K562 (cell line): ENCODE measurements around the gene EIF5A2. TPM values are rescaled to one million over a fixed set of nuclear protein-coding genes. Genes with fewer than 3 reads are reported as not detected.

Experiments
- ATAC-seq: fragments of 200-7000 bp; cut with Tn5 transposase; 3 replicates; pipeline ENCODE4 v1.9.1; 2020; ENCODE audit warnings: moderate library complexity
- BruUV-seq: library from RNA; stranded (reverse); fragments of 400-500 nt; replicated peaks from 2 replicates; lab custom pipeline; 2021; lab: Mats Ljungman, UMichigan
- CTCF ChIA-PET: fragments of 300-600 bp; formaldehyde crosslinking; extraction: SDS; loops from one replicate; lab custom pipeline; 2021; ENCODE audit warnings: low intra/inter-chr PET ratio; lab: Yijun Ruan, JAX
- POLR2A ChIA-PET: fragments of 300-600, 350-650 bp; sonication (Branson Sonifier 250); formaldehyde crosslinking; extraction: SDS; loops from one replicate; lab custom pipeline; 2021; ENCODE audit warnings: antibody characterized with exemption, inconsistent platforms; lab: Yijun Ruan, JAX
- DNase-seq, 4 experiments: peaks; one replicate each; pipeline versions ENCODE4 v3.0.0 to v3.0.0-alpha.2; 2011 to 2018; ENCODE audit warnings: low spot score in 3 of 4, mixed read lengths in 3 of 4; ENCODE audit errors: extremely low read depth in 1 of 4
- FAIRE-seq: peaks from 2 replicates; lab custom pipeline; 2011; peaks lifted over from hg19 to GRCh38; lab: Jason Lieb, UNC
- H2AFZ ChIP-seq: 2 replicates; pipeline ENCODE4 v1.6.0; 2011; ENCODE audit warnings: low read depth, low read length, control low read depth, inconsistent platforms
- H3K27ac ChIP-seq: fragments of 200-600 bp; 3 replicates; pipeline ENCODE4 v1.8.0; 2011; ENCODE audit warnings: low read depth, mild to moderate bottlenecking, control low read depth, inconsistent platforms, low read length, moderate library complexity, mixed read lengths; ENCODE audit errors: extremely low read depth
- H3K27me3 ChIP-seq, 2 experiments: fragments of 300-600 bp in 1 of 2; 2 replicates in 1 of 2; 3 replicates in 1 of 2; pipeline versions ENCODE4 v1.6.0 to v1.8.0; 2011; ENCODE audit warnings: inconsistent platforms in 2 of 2, low read length in 2 of 2, mild to moderate bottlenecking in 1 of 2, mixed read lengths in 1 of 2, moderate library complexity in 1 of 2; ENCODE audit not compliant: control insufficient read depth in 2 of 2, insufficient read depth in 2 of 2
- H3K36me3 ChIP-seq: fragments of 300-600 bp; 3 replicates; pipeline ENCODE4 v1.8.0; 2011; ENCODE audit warnings: mild to moderate bottlenecking, low read length, inconsistent platforms; ENCODE audit not compliant: control insufficient read depth, insufficient read depth
- H3K4me1 ChIP-seq, 2 experiments: fragments of 200-600 bp in 1 of 2; replicated peaks in 1 of 2; 2 replicates in 1 of 2; 3 replicates in 1 of 2; pipeline versions ENCODE4 v1.5.1 to v1.8.0; 2011; ENCODE audit warnings: inconsistent platforms in 2 of 2, low read length in 2 of 2, mild to moderate bottlenecking in 1 of 2, mixed read lengths in 1 of 2, moderate library complexity in 1 of 2; ENCODE audit not compliant: control insufficient read depth in 2 of 2, insufficient read depth in 2 of 2
- H3K4me2 ChIP-seq: 2 replicates; pipeline ENCODE4 v1.6.1; 2011; ENCODE audit warnings: low read length, control low read depth, inconsistent platforms, mixed read lengths; ENCODE audit not compliant: insufficient read depth
- H3K4me3 ChIP-seq: fragments of 200-600 bp; sonication (generic), shearing (Covaris generic); 2 replicates; pipeline ENCODE4 v1.5.1; 2016; ENCODE audit warnings: control low read depth, inconsistent platforms
- H3K79me2 ChIP-seq: fragments of 200-600 bp; 3 replicates; pipeline ENCODE4 v1.8.0; 2011; ENCODE audit warnings: low read length, inconsistent platforms; ENCODE audit not compliant: control insufficient read depth, insufficient read depth
- H3K9ac ChIP-seq, 2 experiments: 2 replicates each; pipeline versions ENCODE4 v1.6.0 to v1.6.1; 2011; ENCODE audit warnings: low read depth in 2 of 2, low read length in 2 of 2, control low read depth in 1 of 2, inconsistent platforms in 1 of 2, mild to moderate bottlenecking in 1 of 2, mixed read lengths in 1 of 2; ENCODE audit not compliant: insufficient read depth in 1 of 2
- H3K9me1 ChIP-seq: one replicate; pipeline ENCODE4 v1.6.0; 2011; ENCODE audit warnings: inconsistent platforms, mild to moderate bottlenecking, low read length, moderate library complexity; ENCODE audit not compliant: control insufficient read depth, insufficient read depth
- H3K9me3 ChIP-seq: replicated peaks from 2 replicates; pipeline ENCODE4 v1.5.1; 2011; ENCODE audit warnings: low read depth, low read length, inconsistent platforms; ENCODE audit not compliant: control insufficient read depth, insufficient read depth
- H4K20me1 ChIP-seq: replicated peaks from 2 replicates; pipeline ENCODE4 v1.6.1; 2011; ENCODE audit warnings: low read length, inconsistent platforms, mixed read lengths; ENCODE audit not compliant: control insufficient read depth, insufficient read depth
- ASH1L ChIP-seq: fragments of 450-650 bp; IDR thresholded peaks from 2 replicates; pipeline ENCODE4 v1.6.1; 2018; ENCODE audit warnings: borderline replicate concordance, mild to moderate bottlenecking, low read depth; ENCODE audit not compliant: partially characterized antibody
- BCOR ChIP-seq: fragments of 450-650 bp; IDR thresholded peaks from 2 replicates; pipeline ENCODE4 v1.6.1; 2016
- BHLHE40 ChIP-seq: IDR thresholded peaks from 2 replicates; pipeline ENCODE4 v1.6.1; 2011; ENCODE audit warnings: low read length, improper control_type of control experiment
- BRD9 ChIP-seq: fragments of 450-650 bp; IDR thresholded peaks from 2 replicates; pipeline ENCODE4 v1.6.1; 2018; ENCODE audit warnings: low read depth; ENCODE audit not compliant: partially characterized antibody
- C11orf30 ChIP-seq: fragments of 450-650 bp; IDR thresholded peaks from 2 replicates; pipeline ENCODE4 v1.6.1; 2016; ENCODE audit warnings: low read depth, mild to moderate bottlenecking
- CC2D1A ChIP-seq: fragments of 450-650 bp; IDR thresholded peaks from 2 replicates; pipeline ENCODE4 v1.6.1; 2017; ENCODE audit warnings: mild to moderate bottlenecking
- EP300 ChIP-seq: IDR thresholded peaks from 2 replicates; pipeline ENCODE4 v1.6.1; 2012; ENCODE audit warnings: low read length, improper control_type of control experiment
- FOXK2 ChIP-seq, 2 experiments: fragments of 450-650 bp; IDR thresholded peaks in 1 of 2; conservative IDR thresholded peaks in 1 of 2; 2 replicates each; pipeline ENCODE4 v1.6.1; 2016; ENCODE audit warnings: low read depth in 2 of 2, mild to moderate bottlenecking in 1 of 2
- HDGF ChIP-seq: fragments of 450-650 bp; IDR thresholded peaks from 2 replicates; pipeline ENCODE4 v1.6.1; 2016
- KAT7 ChIP-seq: sonication (generic); formaldehyde crosslinking; IDR thresholded peaks from 2 replicates; pipeline ENCODE4 v1.8.0; 2022; ENCODE audit warnings: missing genetic modification reagents, mild to moderate bottlenecking, borderline replicate concordance
- LARP7 ChIP-seq: fragments of 450-650 bp; IDR thresholded peaks from 2 replicates; pipeline ENCODE4 v1.6.1; 2016
- NFIX ChIP-seq: fragments of 250-450 bp; sonication (Bioruptor Pico); IDR thresholded peaks from 2 replicates; pipeline ENCODE4 v1.4.0; 2020; ENCODE audit warnings: low read depth, mild to moderate bottlenecking, moderate library complexity
- NFXL1 ChIP-seq: fragments of 450-650 bp; formaldehyde crosslinking; IDR thresholded peaks from 2 replicates; pipeline ENCODE4 v1.4.0; 2021; ENCODE audit warnings: mild to moderate bottlenecking
- NR2C1 ChIP-seq, 2 experiments: fragments of 450-650 bp; IDR thresholded peaks; 2 replicates each; pipeline ENCODE4 v1.6.1; 2017; ENCODE audit warnings: mild to moderate bottlenecking in 2 of 2, antibody characterized with exemption in 1 of 2, inconsistent platforms in 1 of 2, missing compliant biosample characterization in 1 of 2, missing genetic modification characterization in 1 of 2
- POLR2B ChIP-seq: fragments of 450-650 bp; IDR thresholded peaks from 2 replicates; pipeline ENCODE4 v1.6.1; 2018; ENCODE audit warnings: low read depth; ENCODE audit not compliant: partially characterized antibody
- RAD51 ChIP-seq: fragments of 450-650 bp; IDR thresholded peaks from 2 replicates; pipeline ENCODE4 v1.7.1; 2016; ENCODE audit warnings: low read depth, mild to moderate bottlenecking, borderline replicate concordance
- RBFOX2 ChIP-seq: fragments of 200-400 bp; formaldehyde crosslinking; IDR thresholded peaks from 2 replicates; pipeline ENCODE4 v1.6.1; 2017; ENCODE audit warnings: low read depth, mild to moderate bottlenecking, low read length, moderate library complexity
- SMARCA4 ChIP-seq: fragments of 450-650 bp; IDR thresholded peaks from 2 replicates; pipeline ENCODE4 v1.6.1; 2016
- ZFP1 ChIP-seq: fragments of 450-650 bp; formaldehyde crosslinking; IDR thresholded peaks from 2 replicates; pipeline ENCODE4 v1.4.0; 2020; ENCODE audit warnings: mild to moderate bottlenecking, mixed read lengths
- ZNF316 ChIP-seq: fragments of 450-650 bp; IDR thresholded peaks from 2 replicates; pipeline ENCODE4 v1.6.1; 2016
- ZNF77 ChIP-seq: fragments of 250-450 bp; sonication (Bioruptor Pico); IDR thresholded peaks from 2 replicates; pipeline ENCODE4 v1.5.0; 2020
- WGBS: fragments of 100-300 bp; shearing (Covaris generic); methylation state at CpG from one replicate; pipeline ENCODE4 v1.1.6; 2016; ENCODE audit warnings: low coverage, mixed read lengths; ENCODE audit not compliant: insufficient coverage; ENCODE audit errors: missing lambda C conversion rate; 5-methylcytosine and 5-hydroxymethylcytosine counted together
- in situ Hi-C: fragments of 300-500 bp; cut with MboI; formaldehyde crosslinking; loops from 4 replicates; pipeline ENCODE4 v1.15.0; 2018; ENCODE audit warnings: inconsistent platforms, mixed read lengths
- intact Hi-C: fragments of 100-400 bp; cut with micrococcal nuclease; formaldehyde crosslinking; loops from 2 replicates; pipeline ENCODE4 v1.14.2; 2022
- polyA plus RNA-seq, 8 experiments: library from polyadenylated mRNA; depleted of rRNA in 4 of 8; stranded (reverse) in 5 of 8; unstranded in 3 of 8; fragments of >200 nt; fragmentation: Nextera tagmentation in 2 of 8; fragmentation: Illumina TruSeq in 1 of 8; extraction: Ambion mirVana in 2 of 8; extraction: Trizol in 1 of 8; gene quantifications; 2 replicates each; pipeline versions ENCODE4 v1.2.1 to v1.2.3, GENCODE V29; 2011 to 2014; ENCODE audit warnings: inconsistent platforms in 1 of 8, missing spikeins in 1 of 8
- total RNA-seq, 7 experiments: library from RNA; depleted of rRNA in 6 of 7; stranded (reverse); fragments of >200 nt in 6 of 7; fragmentation: Illumina TruSeq in 2 of 7; extraction: Trizol in 2 of 7; gene quantifications; 2 replicates each; pipeline versions ENCODE4 v1.2.1 to v1.2.3, GENCODE V29; 2011 to 2021; ENCODE audit warnings: low replicate concordance in 1 of 7
- TF ChIP-seq, protein P1 (sequence below): fragments of 450-650 bp; formaldehyde crosslinking; IDR thresholded peaks from 2 replicates; pipeline ENCODE4 v1.4.0; 2020; ENCODE audit warnings: mild to moderate bottlenecking, mixed read lengths
- TF ChIP-seq, protein P2 (sequence below): sonication (generic); formaldehyde crosslinking; IDR thresholded peaks from 2 replicates; pipeline ENCODE4 v1.5.0; 2020; ENCODE audit warnings: missing genetic modification reagents

The EIF5A2 gene
- total and polyA plus RNA-seq, 9 of the 15 experiments (the other 6 are each of a cell fraction or from before 2014, with no cell fraction given): 3.9 to 18.3 (median 15.9) TPM

DNA sequence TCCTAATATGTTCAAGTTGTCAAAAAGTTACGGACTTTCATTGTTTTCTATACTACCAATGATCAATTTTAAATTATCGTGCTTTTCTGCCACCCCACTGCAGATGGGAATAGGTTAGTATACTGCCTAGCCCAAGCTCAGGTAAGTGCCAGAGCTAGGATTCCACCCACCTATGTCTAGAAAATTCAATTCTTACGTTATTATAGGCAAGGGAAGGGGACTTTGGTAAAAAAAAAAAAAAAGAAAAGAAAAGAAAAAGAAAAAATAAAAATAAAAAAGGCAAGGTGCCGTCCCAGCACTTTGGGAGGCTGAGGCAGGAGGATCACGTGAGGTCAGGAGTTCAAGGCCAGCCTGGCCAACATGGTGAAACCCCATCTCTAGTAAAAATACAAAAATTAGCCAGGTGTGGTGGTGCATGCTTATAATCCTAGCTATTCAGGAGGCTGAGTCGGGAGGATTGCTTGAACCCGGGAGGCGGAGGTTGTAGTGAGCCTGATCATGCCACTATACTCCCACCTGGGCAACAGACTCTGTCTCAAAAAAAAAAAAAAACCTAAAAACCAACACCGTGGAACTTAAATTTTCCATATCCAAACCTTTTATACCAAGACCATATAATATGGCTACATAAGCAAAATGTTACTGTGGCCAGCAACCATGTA lies 39.7 kb downstream of the EIF5A2 start:
- in situ Hi-C loops (no loop called here), intact Hi-C loops (loop anchor here (10.0 kb wide), 1 partner anchor 86 kb away; no protein-coding TSS in a partner anchor)
- H3K27ac ChIP-seq: peak overlapping the region; percentile 96
- H4K20me1 ChIP-seq: peaks cover 9% of the 10 kb centered on the region
- peaks cover 3 to 14% of the 10 kb centered on the region in 2 experiments; a peak in 3 of 5 replicates for H3K4me1 ChIP-seq
- peaks cover 37% of the 10 kb centered on the region for H3K36me3 ChIP-seq
- H3K4me3 ChIP-seq: peak overlapping the region; percentile 66
- DNase-seq (peak in 1 of 4 experiments; percentile 39), ATAC-seq (peak; percentile 8), FAIRE-seq (no peak)
- WGBS: 0% methylated on average over 9 of the region's 9 CpGs
- peaks cover 43% of the 10 kb centered on the region for H3K79me2 ChIP-seq
- no peaks in the 10 kb centered on the region for H3K9me3 ChIP-seq
- no TSS peak for BruUV-seq
- H3K9me1 ChIP-seq: no peaks in the 10 kb centered on the region
- ChIA-PET CTCF (no interaction called here), POLR2A (interaction anchor here (0.5 to 2.6 kb wide), 7 partner anchors 15 to 1057 kb away, joined by 3 to 22 read pairs (median 5); no protein-coding TSS in a partner anchor)
- no peak overlapping the region for H2AFZ ChIP-seq
- H3K27me3 ChIP-seq: no peaks in the 10 kb centered on the region
- H3K9ac ChIP-seq: peak overlapping the region; percentile 84 to 98
- H3K4me2 ChIP-seq: peak overlapping the region; percentile 96
- TF ChIP-seq SMARCA4 (0 out of 2 replicates have a peak, but pooled peaks have one; percentile 14), KAT7 (CRISPR knock-in tag) (0 out of 2 replicates have a peak, but pooled peaks have one; percentile 18), LARP7 (peak; percentile 89), CC2D1A (peak; percentile 39; the same call in 1 of the 2 replicates), RAD51 (peak; percentile 33; the same call in 1 of the 2 replicates), NR2C1 (IDR thresholded peaks at IDR 0.05) (peak; percentile 38; the same call in 1 of the 2 replicates), NR2C1 (tag; IDR thresholded peaks at IDR 0.05) (peak; percentile 19; the same call in 1 of the 2 replicates), NFIX (CRISPR knock-in tag) (no peak), FOXK2 (conservative IDR thresholded peaks at IDR 0.05 in 1 of 2, IDR thresholded peaks at IDR 0.05 in 1 of 2; ENCODE audit: low read depth in 2 of 2) (0 out of 4 replicates have a peak, but pooled peaks of 1 of the 2 experiments have one; percentile 28), BCOR (peak; percentile 68), ZNF77 (CRISPR knock-in tag) (no peak), RBFOX2 (peak; percentile 45), ZNF316 (peak; percentile 74), BHLHE40 (peak; percentile 65; the same call in 1 of the 2 replicates), NFXL1 (no peak), HDGF (0 out of 2 replicates have a peak, but pooled peaks have one; percentile 81), EP300 (no peak), POLR2B (peak; percentile 31), ASH1L (peak; percentile 31), C11orf30 (peak; percentile 32; the same call in 1 of the 2 replicates), ZFP1 (CRISPR knock-in tag) (no peak), BRD9 (peak; percentile 72)
- TF ChIP-seq, protein P1, sequence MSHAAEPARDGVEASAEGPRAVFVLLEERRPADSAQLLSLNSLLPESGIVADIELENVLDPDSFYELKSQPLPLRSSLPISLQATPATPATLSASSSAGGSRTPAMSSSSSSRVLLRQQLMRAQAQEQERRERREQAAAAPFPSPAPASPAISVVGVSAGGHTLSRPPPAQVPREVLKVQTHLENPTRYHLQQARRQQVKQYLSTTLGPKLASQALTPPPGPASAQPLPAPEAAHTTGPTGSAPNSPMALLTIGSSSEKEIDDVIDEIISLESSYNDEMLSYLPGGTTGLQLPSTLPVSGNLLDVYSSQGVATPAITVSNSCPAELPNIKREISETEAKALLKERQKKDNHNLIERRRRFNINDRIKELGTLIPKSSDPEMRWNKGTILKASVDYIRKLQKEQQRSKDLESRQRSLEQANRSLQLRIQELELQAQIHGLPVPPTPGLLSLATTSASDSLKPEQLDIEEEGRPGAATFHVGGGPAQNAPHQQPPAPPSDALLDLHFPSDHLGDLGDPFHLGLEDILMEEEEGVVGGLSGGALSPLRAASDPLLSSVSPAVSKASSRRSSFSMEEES (CRISPR knock-in tag): peak; percentile 23; the same call in 1 of the 2 replicates
- TF ChIP-seq, protein P2, sequence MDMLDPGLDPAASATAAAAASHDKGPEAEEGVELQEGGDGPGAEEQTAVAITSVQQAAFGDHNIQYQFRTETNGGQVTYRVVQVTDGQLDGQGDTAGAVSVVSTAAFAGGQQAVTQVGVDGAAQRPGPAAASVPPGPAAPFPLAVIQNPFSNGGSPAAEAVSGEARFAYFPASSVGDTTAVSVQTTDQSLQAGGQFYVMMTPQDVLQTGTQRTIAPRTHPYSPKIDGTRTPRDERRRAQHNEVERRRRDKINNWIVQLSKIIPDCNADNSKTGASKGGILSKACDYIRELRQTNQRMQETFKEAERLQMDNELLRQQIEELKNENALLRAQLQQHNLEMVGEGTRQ: peak; percentile 42; the same call in 1 of the 2 replicates
